Measurements from ENCODE around the gene TBC1D14.

The TBC1D14 gene

DNA sequence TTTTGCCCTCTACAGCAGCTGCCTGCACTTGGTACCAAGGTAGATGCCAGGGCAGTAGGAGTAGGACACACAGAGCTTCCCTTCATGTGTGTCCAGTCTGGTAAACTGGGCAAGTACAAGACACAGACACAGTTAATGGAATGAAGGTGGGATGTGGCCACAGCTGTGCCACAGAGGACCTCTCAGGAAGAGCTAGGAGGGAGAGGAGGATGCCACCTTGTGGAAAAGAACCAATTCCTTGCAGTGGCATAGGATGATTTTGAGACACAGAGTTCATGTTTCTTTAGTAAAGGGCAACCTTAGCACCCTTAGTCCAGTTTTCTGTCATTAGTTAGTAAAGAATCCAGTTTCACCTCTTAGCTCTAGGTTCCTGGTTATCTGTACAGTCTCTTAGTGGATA is 36.3 kb upstream of the TBC1D14 start:
- Histone ChIP-seq H3K27me3 (ENCODE audit: low read length) (no peaks in the 10 kb centered on the region), H3F3A (ENCODE audit: insufficient read depth) (no peaks in the 10 kb centered on the region), H2AFZ (ENCODE audit: low read depth, low read length, severe bottlenecking) (no peak overlapping the region), H3K4me2 (ENCODE audit: low read depth, low read length, poor library complexity, severe bottlenecking) (no peak overlapping the region), H3K9ac (ENCODE audit: low read length) (no peak overlapping the region), H4K20me1 (ENCODE audit: low read depth, low read length) (no peaks in the 10 kb centered on the region), H3K9me3 (ENCODE audit: insufficient read depth, low read length) (no peaks in the 10 kb centered on the region), H3K36me3 (ENCODE audit: low read length) (no peaks in the 10 kb centered on the region), H3K79me2 (ENCODE audit: insufficient read depth, low read length) (no peaks in the 10 kb centered on the region), H3K27ac (ENCODE audit: low read depth, low read length) (no peak overlapping the region), H3K4me3 (ENCODE audit: insufficient read depth, low read length, poor library complexity, severe bottlenecking) (no peak overlapping the region), H3K9me2 (replicated peaks; ENCODE audit: insufficient read depth, low read length) (no peaks in the 10 kb centered on the region)
- TF ChIP-seq, protein P1, sequence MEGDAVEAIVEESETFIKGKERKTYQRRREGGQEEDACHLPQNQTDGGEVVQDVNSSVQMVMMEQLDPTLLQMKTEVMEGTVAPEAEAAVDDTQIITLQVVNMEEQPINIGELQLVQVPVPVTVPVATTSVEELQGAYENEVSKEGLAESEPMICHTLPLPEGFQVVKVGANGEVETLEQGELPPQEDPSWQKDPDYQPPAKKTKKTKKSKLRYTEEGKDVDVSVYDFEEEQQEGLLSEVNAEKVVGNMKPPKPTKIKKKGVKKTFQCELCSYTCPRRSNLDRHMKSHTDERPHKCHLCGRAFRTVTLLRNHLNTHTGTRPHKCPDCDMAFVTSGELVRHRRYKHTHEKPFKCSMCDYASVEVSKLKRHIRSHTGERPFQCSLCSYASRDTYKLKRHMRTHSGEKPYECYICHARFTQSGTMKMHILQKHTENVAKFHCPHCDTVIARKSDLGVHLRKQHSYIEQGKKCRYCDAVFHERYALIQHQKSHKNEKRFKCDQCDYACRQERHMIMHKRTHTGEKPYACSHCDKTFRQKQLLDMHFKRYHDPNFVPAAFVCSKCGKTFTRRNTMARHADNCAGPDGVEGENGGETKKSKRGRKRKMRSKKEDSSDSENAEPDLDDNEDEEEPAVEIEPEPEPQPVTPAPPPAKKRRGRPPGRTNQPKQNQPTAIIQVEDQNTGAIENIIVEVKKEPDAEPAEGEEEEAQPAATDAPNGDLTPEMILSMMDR (IDR thresholded peaks at IDR 0.05; ENCODE audit: insufficient read depth, low read length, poor library complexity, severe bottlenecking), result no peak

DNA sequence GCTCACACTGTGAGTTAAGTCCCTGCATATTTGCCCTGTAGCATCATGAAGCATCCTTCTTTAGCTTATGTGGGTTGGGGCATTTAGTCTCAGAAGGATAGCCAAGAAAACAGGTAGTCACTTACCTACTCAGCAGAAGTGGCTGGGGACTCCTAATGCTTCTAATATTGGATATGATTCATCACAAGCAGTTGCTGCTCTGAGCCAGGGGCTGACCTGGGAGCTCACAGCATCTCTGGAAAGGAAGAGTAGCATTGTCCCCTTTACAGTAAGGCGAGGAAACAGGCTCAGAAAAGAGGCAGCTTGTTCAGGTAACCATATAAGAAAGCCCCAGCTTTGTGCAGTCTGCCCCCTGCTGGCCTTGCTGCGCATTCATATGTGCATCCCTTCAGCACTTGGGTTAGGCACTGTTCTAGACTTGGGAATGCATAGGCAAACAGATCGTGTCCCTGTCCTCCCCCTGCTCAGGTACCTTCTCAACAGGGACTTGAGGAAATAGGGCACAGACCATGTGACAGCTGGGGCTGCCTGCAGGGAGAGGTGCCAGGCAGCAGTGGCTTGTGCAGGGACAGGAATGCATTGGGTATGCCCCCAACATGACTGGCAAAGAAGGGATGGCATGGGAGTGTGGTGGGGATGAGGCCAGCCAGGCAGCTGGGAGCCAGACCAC is 35.7 kb upstream of the TBC1D14 start:
- no peak overlapping the region for H2AFZ ChIP-seq (ENCODE audit: low read depth, low read length, severe bottlenecking)
- no peak overlapping the region for H3K4me3 ChIP-seq (ENCODE audit: insufficient read depth, low read length, poor library complexity, severe bottlenecking)
- no peaks in the 10 kb centered on the region for H3F3A ChIP-seq (ENCODE audit: insufficient read depth)
- TF ChIP-seq, protein P1 (IDR thresholded peaks at IDR 0.05; ENCODE audit: insufficient read depth, low read length, poor library complexity, severe bottlenecking), result peak; percentile 89
- TF ChIP-seq EZH2phosphoT487 (conservative IDR thresholded peaks at IDR 0.05; ENCODE audit: low read length), result no peak
- H3K79me2 ChIP-seq (ENCODE audit: insufficient read depth, low read length), result no peaks in the 10 kb centered on the region
- no peaks in the 10 kb centered on the region for H3K9me2 ChIP-seq (replicated peaks; ENCODE audit: insufficient read depth, low read length)
- H3K27me3 ChIP-seq (ENCODE audit: low read length), result no peaks in the 10 kb centered on the region
- no peaks in the 10 kb centered on the region for H3K36me3 ChIP-seq (ENCODE audit: low read length)
- H3K9me3 ChIP-seq (ENCODE audit: insufficient read depth, low read length), result no peaks in the 10 kb centered on the region
- no peaks in the 10 kb centered on the region for H4K20me1 ChIP-seq (ENCODE audit: low read depth, low read length)
- H3K9ac ChIP-seq (ENCODE audit: low read length), result no peak overlapping the region
- no peak overlapping the region for H3K4me2 ChIP-seq (ENCODE audit: low read depth, low read length, poor library complexity, severe bottlenecking)
- no peak overlapping the region for H3K27ac ChIP-seq (ENCODE audit: low read depth, low read length)

DNA sequence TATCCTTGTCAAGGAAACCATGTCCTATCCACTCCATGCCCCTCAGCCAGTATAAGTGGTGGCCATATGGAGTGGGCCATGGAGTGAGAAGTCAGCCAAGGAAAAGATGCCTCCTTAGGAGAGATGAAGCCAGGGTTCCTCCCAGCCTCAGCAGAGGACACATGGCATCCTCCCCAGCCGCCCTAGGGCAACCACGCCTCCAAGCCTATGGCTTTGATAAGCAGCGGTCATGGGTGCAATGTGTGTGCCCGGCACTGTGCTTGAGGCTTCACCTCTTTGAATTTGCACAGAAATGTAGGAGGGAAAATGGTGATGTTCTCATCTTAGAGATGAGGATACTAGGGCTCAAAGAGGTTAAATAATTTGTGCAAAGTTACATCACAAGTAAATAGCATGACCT is 34.6 kb upstream of the TBC1D14 start:
- H4K20me1 ChIP-seq (ENCODE audit: low read depth, low read length), result no peaks in the 10 kb centered on the region
- no peak for TF ChIP-seq EZH2phosphoT487 (conservative IDR thresholded peaks at IDR 0.05; ENCODE audit: low read length)
- TF ChIP-seq, protein P1 (IDR thresholded peaks at IDR 0.05; ENCODE audit: insufficient read depth, low read length, poor library complexity, severe bottlenecking), result no peak
- no peaks in the 10 kb centered on the region for H3K27me3 ChIP-seq (ENCODE audit: low read length)
- H3K27ac ChIP-seq (ENCODE audit: low read depth, low read length), result no peak overlapping the region
- no peaks in the 10 kb centered on the region for H3K9me2 ChIP-seq (replicated peaks; ENCODE audit: insufficient read depth, low read length)
- no peaks in the 10 kb centered on the region for H3F3A ChIP-seq (ENCODE audit: insufficient read depth)
- H3K9ac ChIP-seq (ENCODE audit: low read length), result no peak overlapping the region
- no peaks in the 10 kb centered on the region for H3K79me2 ChIP-seq (ENCODE audit: insufficient read depth, low read length)
- no peaks in the 10 kb centered on the region for H3K36me3 ChIP-seq (ENCODE audit: low read length)
- H3K4me2 ChIP-seq (ENCODE audit: low read depth, low read length, poor library complexity, severe bottlenecking), result no peak overlapping the region
- no peak overlapping the region for H2AFZ ChIP-seq (ENCODE audit: low read depth, low read length, severe bottlenecking)
- no peak overlapping the region for H3K4me3 ChIP-seq (ENCODE audit: insufficient read depth, low read length, poor library complexity, severe bottlenecking)
- H3K9me3 ChIP-seq (ENCODE audit: insufficient read depth, low read length), result no peaks in the 10 kb centered on the region

Data from SU-DHL-6 (cell line).